ENCODE data around the gene PCDHGA7. TPM values are rescaled to one million over a fixed set of nuclear protein-coding genes. Genes with fewer than 3 reads are reported as not detected.
A peak's percentile ranks its signal among the peaks of the same experiment; 100 is the strongest.

The PCDHGA7 gene
- total RNA-seq, 1 experiment from 2014 or later: 0.56 TPM

GRCh38 chr5:141409598-141410306 is 27.2 kb downstream of the PCDHGA7 start:
- TF ChIP-seq CTCF (IDR thresholded peaks at IDR 0.05; ENCODE audit: unreplicated experiment): no peak
- no peak overlapping the region for H3K4me3 Mint-ChIP-seq (ENCODE audit: unreplicated experiment)
- no TSS peak for BruUV-seq (replicated peaks)
- H3K4me1 Mint-ChIP-seq (ENCODE audit: insufficient read depth, unreplicated experiment): no peaks in the 10 kb centered on the region
- H3K27ac Mint-ChIP-seq (ENCODE audit: low read depth, unreplicated experiment): no peak overlapping the region
- H3K27me3 Mint-ChIP-seq (ENCODE audit: insufficient read depth, unreplicated experiment): no peaks in the 10 kb centered on the region
- ChIA-PET CTCF (interaction anchor here (0.6 kb wide), 1 partner anchor 995 kb away, joined by 3 read pairs; no protein-coding TSS in a partner anchor), POLR2A (no interaction called here)
- peaks cover 49% of the 10 kb centered on the region for H3K9me3 Mint-ChIP-seq (ENCODE audit: unreplicated experiment)
- no peak for DNase-seq (ENCODE audit: unreplicated experiment)
- H3K36me3 Mint-ChIP-seq (ENCODE audit: insufficient read depth, unreplicated experiment): peaks cover 5% of the 10 kb centered on the region
- intact Hi-C loops (cut with micrococcal nuclease): loop anchor here (10.0 kb wide), 2 partner anchors 185 to 325 kb away; partner anchors contain the start of gene PCDHB14

- intact Hi-C loops (cut with micrococcal nuclease): loop anchor here (10.0 kb wide), 2 partner anchors 187 to 327 kb away; partner anchors contain the start of gene PCDHB14
- no peaks in the 10 kb centered on the region for H3K27me3 Mint-ChIP-seq (ENCODE audit: insufficient read depth, unreplicated experiment)
- no peaks in the 10 kb centered on the region for H3K4me1 Mint-ChIP-seq (ENCODE audit: insufficient read depth, unreplicated experiment)
- no peak overlapping the region for H3K4me3 Mint-ChIP-seq (ENCODE audit: unreplicated experiment)
- BruUV-seq (replicated peaks): no TSS peak
- DNase-seq (ENCODE audit: unreplicated experiment): no peak
- peaks cover 41% of the 10 kb centered on the region for H3K9me3 Mint-ChIP-seq (ENCODE audit: unreplicated experiment)
- CTCF ChIA-PET: interaction anchor here (0.6 to 4.2 kb wide), 3 partner anchors 66 to 113 kb away, joined by 3 to 37 read pairs (median 4); no protein-coding TSS in a partner anchor
- no peak overlapping the region for H3K27ac Mint-ChIP-seq (ENCODE audit: low read depth, unreplicated experiment)
- no peak for TF ChIP-seq CTCF (IDR thresholded peaks at IDR 0.05; ENCODE audit: unreplicated experiment)
- POLR2A ChIA-PET: interaction anchor here (1.3 kb wide), 1 partner anchor 153 kb away, joined by 6 read pairs; no protein-coding TSS in a partner anchor
- peaks cover 5% of the 10 kb centered on the region for H3K36me3 Mint-ChIP-seq (ENCODE audit: insufficient read depth, unreplicated experiment)
These were observed 29.0 kb downstream of the PCDHGA7 start for GRCh38 chr5:141411575-141411974.

GRCh38 chr5:141412854-141413539 is 30.5 kb downstream of the PCDHGA7 start, which contains the start of gene PCDHGA10:
Gene PCDHGA10, plus strand, starts transcription at chr5:141412987. Its CDS starts 189 bp downstream, at chr5:141413176.
- POLR2A ChIA-PET: interaction anchor here (1.0 to 1.5 kb wide), 6 partner anchors 63 to 148 kb away, joined by 3 to 11 read pairs (median 3); partner anchors contain the start of gene PCDHGC3
- peaks cover 41% of the 10 kb centered on the region for H3K9me3 Mint-ChIP-seq (ENCODE audit: unreplicated experiment)
- CTCF ChIA-PET: interaction anchor here (0.6 to 5.5 kb wide), 29 partner anchors 9 to 236 kb away, joined by 3 to 38 read pairs (median 5); partner anchors contain the start of genes PCDHB11, PCDHB14, PCDHGB4 and PCDHGC3
- TSS peak; percentile 47 for BruUV-seq (replicated peaks)
- intact Hi-C loops (cut with micrococcal nuclease): loop anchor here (1.0 to 10.0 kb wide), 4 partner anchors 111 to 328 kb away; partner anchors contain the start of gene PCDHB14
- peak; percentile 67 for TF ChIP-seq CTCF (IDR thresholded peaks at IDR 0.05; ENCODE audit: unreplicated experiment)
- H3K27me3 Mint-ChIP-seq (ENCODE audit: insufficient read depth, unreplicated experiment): no peaks in the 10 kb centered on the region
- H3K4me3 Mint-ChIP-seq (ENCODE audit: unreplicated experiment): peak within 1 kb of the TSS; percentile 54
- H3K4me1 Mint-ChIP-seq (ENCODE audit: insufficient read depth, unreplicated experiment): no peaks in the 10 kb centered on the region
- DNase-seq (ENCODE audit: unreplicated experiment): peak; percentile 83
- peaks cover 5% of the 10 kb centered on the region for H3K36me3 Mint-ChIP-seq (ENCODE audit: insufficient read depth, unreplicated experiment)
- no peak within 1 kb of the TSS for H3K27ac Mint-ChIP-seq (ENCODE audit: low read depth, unreplicated experiment)

Measured in MCF 10A (cell line).